A549 (cell line): ENCODE measurements around the gene NFE2.

Experiments used
- BHLHE40 ChIP-seq: IDR thresholded peaks from 2 replicates; pipeline ENCODE4 v1.6.1; 2012; ENCODE audit warnings: low read depth, low read length, inconsistent platforms
- EP300 ChIP-seq, 2 experiments: fragments of >200 bp; sonication (Bioruptor Twin); formaldehyde crosslinking; IDR thresholded peaks; 2 replicates in 1 of 2; 3 replicates in 1 of 2; pipeline ENCODE4 v1.6.1; 2016 to 2017
- FOSL2 ChIP-seq, 2 experiments: fragments of 450-650 bp in 1 of 2; fragments of >200 bp in 1 of 2; sonication (Bioruptor Twin) in 1 of 2; formaldehyde crosslinking; IDR thresholded peaks; 2 replicates each; pipeline versions ENCODE4 v1.5.0 to v1.6.1; 2016 to 2020; ENCODE audit warnings: mild to moderate bottlenecking in 1 of 2, moderate library complexity in 1 of 2
- HOXB5 ChIP-seq: fragments of 250-450 bp; sonication (Bioruptor Pico); IDR thresholded peaks from 2 replicates; pipeline ENCODE4 v1.5.0; 2020; ENCODE audit warnings: mild to moderate bottlenecking, moderate library complexity
- MYC ChIP-seq: IDR thresholded peaks from 2 replicates; pipeline ENCODE4 v1.6.1; 2012; ENCODE audit warnings: mild to moderate bottlenecking, inconsistent platforms, low read length, improper control_type of control experiment, borderline replicate concordance
- NPAS2 ChIP-seq: fragments of 250-450 bp; sonication (Bioruptor Pico); IDR thresholded peaks from 2 replicates; pipeline ENCODE4 v1.8.0; 2022; ENCODE audit warnings: mild to moderate bottlenecking, moderate library complexity, borderline replicate concordance
- POLR2A ChIP-seq: IDR thresholded peaks from 2 replicates; pipeline ENCODE4 v1.6.1; 2012; ENCODE audit warnings: mild to moderate bottlenecking, low read length
- SREBF2 ChIP-seq: fragments of 450-650 bp; IDR thresholded peaks from 2 replicates; pipeline ENCODE4 v1.6.1; 2014; ENCODE audit warnings: mild to moderate bottlenecking, moderate library complexity
- TP53 ChIP-seq: fragments of 250-450 bp; sonication (Bioruptor Pico); IDR thresholded peaks from 2 replicates; pipeline ENCODE4 v1.5.0; 2021; ENCODE audit warnings: mild to moderate bottlenecking, moderate library complexity
- USF2 ChIP-seq: fragments of 450-650 bp; IDR thresholded peaks from 2 replicates; pipeline ENCODE4 v1.6.1; 2014; ENCODE audit warnings: antibody characterized with exemption
- TF ChIP-seq, protein P1 (sequence below): fragments of >200 bp; sonication (Bioruptor Twin); formaldehyde crosslinking; IDR thresholded peaks from 3 replicates; pipeline ENCODE4 v1.5.1; 2016

DNA sequence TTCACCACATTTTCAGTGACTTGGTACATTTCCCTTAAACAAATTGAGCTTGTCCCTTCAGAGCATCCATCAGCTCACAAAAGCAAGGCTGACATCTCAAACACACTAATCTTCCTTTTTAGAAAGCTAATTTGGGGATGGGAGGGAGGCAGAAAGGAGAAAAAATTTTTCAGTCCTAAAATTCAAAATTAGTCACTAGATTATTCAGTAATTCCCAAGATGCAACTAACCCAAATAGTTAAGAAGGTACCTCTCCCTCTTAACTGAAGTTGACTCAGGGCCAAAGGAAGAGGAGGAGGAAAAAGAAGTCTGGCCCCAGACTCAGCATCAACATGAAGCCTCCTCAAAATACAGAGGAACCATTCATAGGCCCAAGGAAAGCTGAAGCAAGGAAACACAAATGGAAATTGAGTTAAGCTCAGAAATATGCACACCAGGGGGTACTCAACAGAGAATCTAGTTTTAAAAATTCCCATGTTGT, 42.6 kb downstream of the NFE2 start:
- TF ChIP-seq EP300 (IDR thresholded peaks at IDR 0.05), result no peak
- TF ChIP-seq, protein P1, sequence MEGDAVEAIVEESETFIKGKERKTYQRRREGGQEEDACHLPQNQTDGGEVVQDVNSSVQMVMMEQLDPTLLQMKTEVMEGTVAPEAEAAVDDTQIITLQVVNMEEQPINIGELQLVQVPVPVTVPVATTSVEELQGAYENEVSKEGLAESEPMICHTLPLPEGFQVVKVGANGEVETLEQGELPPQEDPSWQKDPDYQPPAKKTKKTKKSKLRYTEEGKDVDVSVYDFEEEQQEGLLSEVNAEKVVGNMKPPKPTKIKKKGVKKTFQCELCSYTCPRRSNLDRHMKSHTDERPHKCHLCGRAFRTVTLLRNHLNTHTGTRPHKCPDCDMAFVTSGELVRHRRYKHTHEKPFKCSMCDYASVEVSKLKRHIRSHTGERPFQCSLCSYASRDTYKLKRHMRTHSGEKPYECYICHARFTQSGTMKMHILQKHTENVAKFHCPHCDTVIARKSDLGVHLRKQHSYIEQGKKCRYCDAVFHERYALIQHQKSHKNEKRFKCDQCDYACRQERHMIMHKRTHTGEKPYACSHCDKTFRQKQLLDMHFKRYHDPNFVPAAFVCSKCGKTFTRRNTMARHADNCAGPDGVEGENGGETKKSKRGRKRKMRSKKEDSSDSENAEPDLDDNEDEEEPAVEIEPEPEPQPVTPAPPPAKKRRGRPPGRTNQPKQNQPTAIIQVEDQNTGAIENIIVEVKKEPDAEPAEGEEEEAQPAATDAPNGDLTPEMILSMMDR, result no peak
- TF ChIP-seq FOSL2 (IDR thresholded peaks at IDR 0.05), result no peak
- TF ChIP-seq FOSL2 (CRISPR knock-in tag; IDR thresholded peaks at IDR 0.05), result no peak
- TF ChIP-seq USF2, result no peak
- no peak for TF ChIP-seq POLR2A
- TF ChIP-seq MYC, result no peak
- TF ChIP-seq BHLHE40, result no peak
- TF ChIP-seq SREBF2, result no peak
- no peak for TF ChIP-seq NPAS2
- TF ChIP-seq HOXB5, result no peak
- TF ChIP-seq TP53 (CRISPR knock-in tag), result no peak
